NCI-H146 (cell line): Measurements from ENCODE around the gene CCDC181.
A peak's percentile ranks its signal among the peaks of the same experiment; 100 is the strongest.

ENCODE experiments used
- DNase-seq: peaks from one replicate; lab custom pipeline; 2025; lab: John Stamatoyannopoulos, UW

The CCDC181 gene

DNA sequence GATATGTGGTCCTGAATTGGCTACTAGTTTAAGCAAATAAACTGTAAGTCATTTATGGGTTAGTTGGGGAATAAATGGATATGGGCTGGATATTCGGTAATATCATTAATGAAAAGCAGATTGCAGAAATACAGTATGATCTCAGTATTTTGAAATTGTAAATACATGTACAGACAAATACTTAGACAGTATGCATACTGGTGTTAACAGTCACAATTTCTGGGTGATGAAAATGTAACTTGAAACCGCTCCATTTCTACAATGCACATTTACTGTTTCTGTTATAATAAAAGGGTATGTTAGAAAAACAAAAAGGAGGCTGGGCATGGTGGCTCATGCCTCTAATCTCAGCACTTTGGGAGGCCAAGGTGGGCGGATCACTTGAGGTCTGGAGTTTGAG is 31.3 kb downstream of the CCDC181 start:
- no peak for DNase-seq

- no peak for DNase-seq
Observed at GRCh38 chr1:169392406-169392805, 34.9 kb downstream of the CCDC181 start.

DNA sequence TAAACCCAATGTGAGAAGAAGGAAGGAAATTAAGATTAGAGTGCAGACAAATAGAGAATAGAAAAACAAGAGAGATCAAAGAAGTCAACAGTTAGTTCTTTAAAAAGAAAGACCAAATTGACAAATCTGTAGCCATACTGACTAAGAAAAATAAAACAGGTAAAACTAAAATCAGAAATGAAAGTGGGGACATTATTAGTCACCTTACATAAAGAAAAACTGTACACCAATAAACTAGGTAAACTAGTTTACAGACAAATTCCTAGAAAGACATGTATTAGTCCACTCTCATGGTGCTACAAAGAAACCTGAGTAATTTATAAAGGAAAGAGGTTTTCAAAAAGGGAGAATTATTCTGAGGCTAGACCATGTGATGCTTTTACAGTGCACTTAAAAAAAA is 37.0 kb downstream of the CCDC181 start:
- DNase-seq = no peak

DNA sequence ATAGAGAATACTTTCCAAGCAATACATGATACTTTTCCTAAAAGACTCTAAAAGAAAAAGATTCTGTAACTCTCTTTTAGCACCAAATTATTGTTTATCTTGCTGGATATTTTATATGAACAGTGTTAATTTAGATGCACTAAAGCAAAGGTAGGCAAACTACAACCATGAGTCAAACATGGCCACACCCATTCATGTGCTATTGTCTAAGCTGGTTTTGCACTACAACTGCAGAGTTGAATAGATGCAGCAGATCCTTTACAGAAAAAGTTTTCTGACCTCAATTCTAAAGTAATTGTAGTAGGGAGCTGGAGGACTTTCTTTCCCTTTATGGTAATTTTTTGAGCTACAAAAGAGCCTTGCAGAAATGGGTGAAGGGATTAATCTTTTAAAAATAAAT is 39.9 kb downstream of the CCDC181 start:
- no peak for DNase-seq

GRCh38 chr1:169383449-169383848 is 43.8 kb downstream of the CCDC181 start:
- no peak for DNase-seq

- no peak for DNase-seq
Observed at GRCh38 chr1:169381162-169381561, 46.1 kb downstream of the CCDC181 start.

DNA sequence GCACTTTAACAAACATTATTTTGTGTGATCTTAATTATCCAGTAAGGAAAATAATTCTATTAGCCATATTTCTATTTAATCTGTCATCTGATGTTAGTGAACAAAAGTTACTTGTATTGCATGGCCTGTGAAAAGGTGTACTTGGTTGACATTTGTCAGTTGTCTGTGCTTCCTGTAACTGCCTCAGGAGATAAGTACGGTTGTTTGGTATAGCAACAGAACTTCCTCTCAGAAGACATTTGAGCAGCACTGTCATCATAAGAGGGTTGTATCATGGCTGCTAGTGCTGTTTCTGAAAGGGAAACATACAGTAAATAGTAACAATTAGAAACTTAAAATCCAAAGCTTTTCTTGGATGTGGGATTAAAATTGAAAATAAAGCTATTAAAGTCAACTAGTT is 55.9 kb downstream of the CCDC181 start:
- no peak for DNase-seq

DNA sequence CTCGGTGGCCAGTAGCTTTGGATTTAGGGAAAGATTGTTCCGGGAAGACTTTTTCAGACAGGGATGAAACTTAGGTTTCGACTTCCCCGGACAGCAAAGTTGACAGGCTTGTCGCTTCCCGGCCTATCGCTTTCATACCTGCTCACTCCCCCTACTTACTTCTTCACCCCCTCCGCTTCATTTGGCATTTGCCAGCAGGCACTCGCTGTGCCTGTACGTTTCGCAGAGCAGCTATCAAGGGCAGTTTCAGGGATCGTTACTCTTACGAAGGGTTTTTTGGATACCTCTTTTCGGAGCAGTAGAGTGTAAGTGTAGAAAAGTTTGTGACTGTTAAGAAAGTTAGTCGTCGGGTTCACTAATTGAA is 58.9 kb downstream of the CCDC181 start:
- DNase-seq = peak; percentile 20

GRCh38 chr1:169367686-169368405 is 59.4 kb downstream of the CCDC181 start, which contains the start of the genes BLZF1 and NME7:
Gene BLZF1, plus strand, starts transcription at chr1:169368195. Its CDS starts 1,328 bp downstream, at chr1:169369523.
Gene NME7, minus strand, starts transcription at chr1:169367797. Its CDS starts 87 bp downstream, at chr1:169367710.
- peak; percentile 96 for DNase-seq

- DNase-seq = no peak
Observed at GRCh38 chr1:169367096-169367685, 60.1 kb downstream of the CCDC181 start.

DNA sequence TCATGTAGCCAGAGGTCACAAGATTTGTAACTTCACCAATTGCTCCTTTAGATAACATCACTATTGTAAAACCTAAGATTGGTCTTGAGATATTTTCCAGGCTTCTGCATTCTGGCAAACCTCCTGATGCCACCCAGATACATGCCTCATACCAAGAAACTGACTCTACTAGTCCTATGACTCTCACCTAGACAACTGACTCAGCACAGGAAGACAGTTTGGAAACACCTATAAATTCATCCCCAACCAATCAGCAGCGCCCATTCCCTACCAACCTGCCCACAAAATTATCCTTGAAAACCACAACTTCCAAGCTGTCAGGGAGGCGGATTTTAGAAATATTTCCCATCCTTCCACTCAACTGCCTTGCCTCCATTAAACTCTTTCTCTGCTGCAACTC is 62.3 kb downstream of the CCDC181 start:
- no peak for DNase-seq

DNA sequence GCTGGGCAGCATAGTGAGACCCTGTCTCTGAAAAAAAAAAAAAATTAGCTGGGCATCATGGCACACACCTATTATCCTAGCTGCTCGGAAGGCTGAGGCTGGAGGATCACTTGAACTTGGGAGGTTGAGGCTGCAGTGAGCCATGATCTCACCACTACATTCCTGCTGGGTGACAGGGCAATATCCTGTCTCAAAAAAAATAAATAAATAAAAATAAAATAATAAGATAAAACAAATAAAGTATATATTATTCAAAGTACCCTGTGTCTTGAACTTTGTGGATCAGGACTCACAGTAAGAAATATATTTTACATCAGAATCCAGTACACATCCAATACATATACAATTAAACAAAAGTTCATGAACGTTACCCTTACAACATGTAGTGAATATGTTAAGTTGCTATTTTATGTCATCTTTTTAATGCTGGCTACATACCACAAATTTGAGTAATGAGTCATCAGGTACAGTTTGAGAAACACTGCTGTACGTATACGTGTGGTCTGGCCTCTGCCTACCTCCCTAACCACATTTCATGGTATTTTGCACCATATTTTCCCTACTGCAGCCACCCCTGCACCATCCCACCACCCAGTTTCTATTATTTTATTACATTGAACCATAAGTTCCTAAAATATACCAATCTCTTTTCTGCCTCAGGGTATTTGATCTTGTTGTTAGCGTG is 64.1 kb downstream of the CCDC181 start:
- DNase-seq = no peak

DNA sequence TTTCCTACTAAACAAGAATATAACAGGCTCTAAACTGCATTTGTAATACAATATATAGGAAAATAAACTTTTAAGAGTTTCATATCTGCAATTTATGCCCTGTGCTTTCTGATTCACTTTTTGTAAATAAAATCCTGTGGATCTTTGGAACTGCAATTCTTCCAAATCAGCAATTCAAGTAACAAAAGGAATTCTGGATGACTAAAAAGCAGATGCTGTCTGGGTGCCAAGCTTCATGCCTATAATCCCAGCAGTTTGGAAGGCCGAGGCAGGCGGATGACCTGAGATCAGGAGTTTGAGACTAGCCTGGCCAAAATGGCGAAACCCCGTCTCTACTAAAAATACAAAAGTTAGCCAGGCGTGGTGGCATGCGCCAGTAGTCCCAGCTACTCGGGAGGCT is 66.0 kb downstream of the CCDC181 start:
- no peak for DNase-seq

DNA sequence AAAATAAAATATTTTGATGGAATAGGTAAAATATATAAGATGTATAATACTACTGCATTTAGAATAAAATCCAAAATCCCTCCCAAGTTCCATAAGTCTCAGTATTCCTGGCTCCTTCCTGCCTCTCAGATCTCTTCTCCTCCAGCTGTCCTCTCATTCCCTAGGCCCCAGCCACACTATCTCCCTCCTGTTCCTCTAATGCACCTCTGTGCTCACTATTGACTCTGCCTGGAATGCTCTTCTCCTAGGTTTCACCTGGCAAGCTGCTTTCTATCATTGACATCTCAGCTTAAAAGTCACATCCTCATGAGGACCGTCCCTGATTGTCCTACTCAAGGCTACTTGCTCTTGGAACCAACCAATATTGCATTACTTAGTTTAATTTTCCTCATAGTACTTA is 66.9 kb downstream of the CCDC181 start:
- no peak for DNase-seq

DNA sequence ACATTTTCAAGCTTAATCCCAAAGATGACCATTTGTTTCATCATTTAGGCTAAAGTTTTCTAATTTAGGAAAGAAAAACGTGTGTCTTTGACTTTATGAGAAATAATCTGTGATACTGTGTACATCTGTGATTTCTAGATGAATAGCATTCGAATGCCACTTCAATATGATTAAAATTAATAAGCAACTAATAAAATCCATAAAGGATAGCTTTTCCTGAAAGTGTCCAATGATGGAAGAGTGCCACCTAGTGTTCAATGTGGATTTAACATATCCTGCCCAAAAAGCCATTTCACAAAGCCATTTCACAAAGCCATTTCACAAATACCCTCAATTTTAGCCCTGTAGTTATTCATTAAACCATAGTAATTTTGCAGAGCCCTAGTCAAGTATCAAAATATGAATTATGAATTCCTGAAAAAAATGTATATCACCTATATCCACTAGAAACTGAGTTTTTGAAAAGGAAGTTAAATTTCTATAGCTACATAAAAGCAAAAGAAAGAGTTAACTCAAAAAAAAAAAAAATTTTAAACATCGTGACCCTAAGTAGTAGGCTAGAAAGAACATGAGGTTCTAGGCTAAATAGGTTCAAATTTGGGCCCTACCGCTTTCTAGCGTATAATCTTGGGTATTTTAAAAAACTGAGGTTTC is 78.8 kb downstream of the CCDC181 start:
- peak; percentile 34 for DNase-seq

DNA sequence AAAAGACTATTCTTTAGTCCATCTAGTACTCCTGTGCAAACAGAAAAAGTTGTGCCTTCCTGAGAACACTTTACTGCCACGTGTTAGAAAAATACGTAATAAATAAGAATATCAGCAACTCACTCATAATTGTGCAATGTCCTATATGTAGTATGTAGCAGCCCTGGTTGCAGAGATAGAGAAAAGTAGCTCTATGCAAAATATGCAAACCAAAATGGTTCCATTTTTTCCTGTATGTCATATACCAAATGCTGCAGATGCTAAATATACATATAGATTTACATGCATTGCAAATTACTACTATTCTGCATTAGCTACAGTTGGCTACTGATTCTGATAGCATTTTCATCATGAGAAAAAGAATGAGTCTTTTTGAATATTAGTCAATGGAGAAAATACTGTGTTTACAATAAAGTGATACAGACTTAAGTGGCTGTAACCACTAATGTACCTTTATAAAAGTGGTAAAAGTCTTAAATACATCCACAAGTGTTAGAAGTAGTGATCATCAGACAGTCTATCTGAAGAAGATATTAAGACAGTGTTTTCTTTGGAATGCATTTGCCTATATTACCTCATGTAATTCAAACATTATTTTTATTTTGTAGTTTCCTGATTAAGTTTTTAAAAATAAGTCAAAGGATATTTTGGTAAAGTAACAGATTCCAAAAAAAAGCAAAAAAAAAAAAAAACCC is 79.4 kb downstream of the CCDC181 start:
- no peak for DNase-seq

GRCh38 chr1:169346036-169346589 is 81.2 kb downstream of the CCDC181 start:
- DNase-seq = no peak

GRCh38 chr1:169345511-169345910 is 81.8 kb downstream of the CCDC181 start:
- no peak for DNase-seq
